H1 (cell line): Measurements from ENCODE around the gene ADAM22. TPM values are rescaled to one million over a fixed set of nuclear protein-coding genes. Genes with fewer than 3 reads are reported as not detected.

Experiments used
- polyA plus RNA-seq, 7 experiments: library from polyadenylated mRNA; depleted of rRNA in 3 of 7; stranded (reverse) in 5 of 7; unstranded in 2 of 7; fragments of >200 nt in 5 of 7; fragments of 200-250 nt in 2 of 7; gene quantifications; 1 replicate in 5 of 7; 2 replicates in 1 of 7; 4 replicates in 1 of 7; pipeline versions ENCODE4 v1.2.1 to v1.2.3, GENCODE V29; 2011 to 2013; ENCODE audit warnings: missing spikeins in 2 of 7, mixed read lengths in 2 of 7
- total RNA-seq: library from RNA; stranded (reverse); fragmentation: NEBNext Ultra II Directional; extraction: Animal tissue kit (Norgen Biotek cat#: 25700); gene quantifications from 2 replicates; pipeline ENCODE4 v1.2.1, GENCODE V29; 2021
- TF ChIP-seq, protein P1 (sequence below): IDR thresholded peaks from 2 replicates; pipeline ENCODE4 v1.6.1; 2012; ENCODE audit warnings: low read length, inconsistent platforms

Gene ADAM22
- total and polyA plus RNA-seq, 2 of the 8 experiments (the other 6 are each of a cell fraction or from before 2014, with no cell fraction given), result 4.6 to 21.4 TPM

DNA sequence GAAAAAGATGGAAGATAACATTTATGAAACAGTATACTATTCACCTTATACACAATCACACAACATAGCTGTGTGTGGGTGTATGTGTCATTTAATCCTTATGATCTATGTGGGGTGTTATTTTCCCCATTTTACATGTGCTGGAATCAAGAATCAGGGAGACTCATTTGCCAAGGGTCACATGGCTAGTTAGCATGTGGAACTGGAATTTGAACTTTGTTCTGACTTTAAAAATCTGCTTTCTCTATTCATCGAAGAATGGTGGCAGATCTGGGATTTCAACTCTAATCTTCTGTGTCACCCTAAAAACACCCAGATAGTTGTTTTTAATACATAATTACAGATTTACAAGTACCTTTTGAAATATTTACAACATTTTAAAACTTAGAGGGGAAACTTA, 65.2 kb downstream of the ADAM22 start (continued):
- TF ChIP-seq, protein P1, sequence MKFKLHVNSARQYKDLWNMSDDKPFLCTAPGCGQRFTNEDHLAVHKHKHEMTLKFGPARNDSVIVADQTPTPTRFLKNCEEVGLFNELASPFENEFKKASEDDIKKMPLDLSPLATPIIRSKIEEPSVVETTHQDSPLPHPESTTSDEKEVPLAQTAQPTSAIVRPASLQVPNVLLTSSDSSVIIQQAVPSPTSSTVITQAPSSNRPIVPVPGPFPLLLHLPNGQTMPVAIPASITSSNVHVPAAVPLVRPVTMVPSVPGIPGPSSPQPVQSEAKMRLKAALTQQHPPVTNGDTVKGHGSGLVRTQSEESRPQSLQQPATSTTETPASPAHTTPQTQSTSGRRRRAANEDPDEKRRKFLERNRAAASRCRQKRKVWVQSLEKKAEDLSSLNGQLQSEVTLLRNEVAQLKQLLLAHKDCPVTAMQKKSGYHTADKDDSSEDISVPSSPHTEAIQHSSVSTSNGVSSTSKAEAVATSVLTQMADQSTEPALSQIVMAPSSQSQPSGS, result no peak
